HL-60 (cell line): ENCODE data around the gene TAF5L.

Source experiments
- DNase-seq, 2 experiments: peaks; one replicate each; pipeline ENCODE4 v3.0.0-alpha.2; 2010 to 2020; ENCODE audit warnings: low read depth in 1 of 2, low spot score in 1 of 2
- H3K27ac ChIP-seq: fragments of 250-450 bp; sonication (Bioruptor Pico); replicated peaks from 2 replicates; pipeline ENCODE4 v1.5.1; 2020; ENCODE audit warnings: mild to moderate bottlenecking, moderate library complexity
- H3K27me3 ChIP-seq: fragments of 250-450 bp; sonication (Bioruptor Pico); 2 replicates; pipeline ENCODE4 v1.5.1; 2021; ENCODE audit warnings: mild to moderate bottlenecking, moderate library complexity; ENCODE audit not compliant: insufficient read depth, poor library complexity, severe bottlenecking
- H3K4me3 ChIP-seq: replicated peaks from 2 replicates; pipeline ENCODE4 v1.5.1; 2011; ENCODE audit warnings: mild to moderate bottlenecking, control low read depth, low read length; ENCODE audit not compliant: insufficient read depth
- CTCF ChIP-seq: IDR thresholded peaks from one replicate; pipeline ENCODE4 v1.5.1; 2011; ENCODE audit warnings: low read length, control low read depth, inconsistent platforms; ENCODE audit not compliant: insufficient read depth
- GABPA ChIP-seq: IDR thresholded peaks from 2 replicates; pipeline ENCODE4 v1.6.1; 2012; ENCODE audit warnings: low read depth
- POLR2AphosphoS5 ChIP-seq: IDR thresholded peaks from 2 replicates; pipeline ENCODE4 v1.6.1; 2012; ENCODE audit warnings: low read depth
- REST ChIP-seq: IDR thresholded peaks from 2 replicates; pipeline ENCODE4 v1.6.1; 2012; ENCODE audit warnings: low read depth; ENCODE audit not compliant: insufficient replicate concordance
- SPI1 ChIP-seq: IDR thresholded peaks from 2 replicates; pipeline ENCODE4 v1.6.1; 2012; ENCODE audit warnings: low read depth, mild to moderate bottlenecking, borderline replicate concordance

TAF5L gene

GRCh38 chr1:229570891-229571516 lies 54.9 kb downstream of the TAF5L start:
- Histone ChIP-seq H3K27me3 (no peaks in the 10 kb centered on the region), H3K27ac (no peak overlapping the region), H3K4me3 (no peak overlapping the region)
- no peak for DNase-seq
- TF ChIP-seq CTCF (no peak), GABPA (no peak), REST (no peak), SPI1 (no peak), POLR2AphosphoS5 (no peak)

- no peaks in the 10 kb centered on the region for H3K27me3 ChIP-seq
- TF ChIP-seq REST (no peak), CTCF (no peak), POLR2AphosphoS5 (no peak), SPI1 (no peak), GABPA (no peak)
- no peak overlapping the region for H3K27ac ChIP-seq
- H3K4me3 ChIP-seq, result no peak overlapping the region
- no peak for DNase-seq
Observed at GRCh38 chr1:229570305-229570704, 55.6 kb downstream of the TAF5L start.

GRCh38 chr1:229567109-229567868 lies 58.6 kb downstream of the TAF5L start:
- no peak overlapping the region for H3K27ac ChIP-seq
- no peaks in the 10 kb centered on the region for H3K27me3 ChIP-seq
- H3K4me3 ChIP-seq, result no peak overlapping the region; the same call in 1 of the 2 replicates
- no peak for DNase-seq
- TF ChIP-seq GABPA (no peak), POLR2AphosphoS5 (no peak), SPI1 (no peak), REST (no peak), CTCF (no peak)
